Left kidney (tissue), 2 donors: Measurements from ENCODE around the gene ITGAE. TPM values are rescaled to one million over a fixed set of nuclear protein-coding genes. Genes with fewer than 3 reads are reported as not detected.
A peak's percentile ranks its signal among the peaks of the same experiment; 100 is the strongest.

Experiments used
- DNase-seq: peaks from one replicate; pipeline ENCODE4 v3.0.0-alpha.2; 2013
- polyA plus RNA-seq: library from polyadenylated mRNA; unstranded; fragments of 120-200 nt; gene quantifications from one replicate; pipeline ENCODE4 v1.2.1, GENCODE V29; 2013; ENCODE audit not compliant: insufficient read length

Gene ITGAE
- polyA plus RNA-seq, 1 donor = 42.7 TPM

DNA sequence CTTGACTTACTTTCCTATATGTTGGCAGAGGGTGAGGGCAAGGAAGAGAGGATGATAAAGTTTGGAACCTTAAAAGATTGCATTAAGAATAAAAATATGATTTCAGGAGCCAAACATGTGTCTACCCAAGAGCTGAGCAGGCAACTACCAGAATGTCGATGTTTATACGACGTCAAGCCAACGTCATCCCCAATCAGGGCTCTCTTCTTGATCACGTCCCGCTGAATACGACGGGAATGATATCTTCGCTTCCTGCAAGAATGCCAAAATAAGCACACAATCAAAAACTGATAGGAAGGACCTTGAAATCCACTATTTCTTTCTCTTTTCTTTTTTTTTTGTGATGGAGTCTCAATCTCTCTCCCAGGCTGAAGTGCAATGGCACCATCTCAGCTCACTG is 20.1 kb upstream of the ITGAE start:
- no peak for DNase-seq

DNA sequence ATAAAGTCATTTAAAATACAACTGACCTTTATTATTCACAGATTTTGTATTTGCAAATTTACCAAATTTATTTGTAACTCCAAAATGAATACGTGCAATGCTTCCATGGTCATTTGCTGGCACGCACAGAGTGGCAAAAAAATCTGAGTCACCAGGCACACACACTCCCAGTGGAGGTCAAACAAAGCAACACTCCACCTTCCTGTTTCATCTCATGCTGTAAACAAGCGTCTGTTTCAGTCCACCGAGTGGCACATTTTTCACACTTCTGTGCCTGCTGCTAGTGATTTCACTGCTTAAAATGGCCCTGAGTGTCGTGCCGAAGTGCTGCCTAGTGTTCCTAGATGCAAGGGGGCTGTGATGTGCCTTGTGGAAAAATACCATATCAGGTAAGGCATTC is 17.8 kb upstream of the ITGAE start:
- no peak for DNase-seq

DNA sequence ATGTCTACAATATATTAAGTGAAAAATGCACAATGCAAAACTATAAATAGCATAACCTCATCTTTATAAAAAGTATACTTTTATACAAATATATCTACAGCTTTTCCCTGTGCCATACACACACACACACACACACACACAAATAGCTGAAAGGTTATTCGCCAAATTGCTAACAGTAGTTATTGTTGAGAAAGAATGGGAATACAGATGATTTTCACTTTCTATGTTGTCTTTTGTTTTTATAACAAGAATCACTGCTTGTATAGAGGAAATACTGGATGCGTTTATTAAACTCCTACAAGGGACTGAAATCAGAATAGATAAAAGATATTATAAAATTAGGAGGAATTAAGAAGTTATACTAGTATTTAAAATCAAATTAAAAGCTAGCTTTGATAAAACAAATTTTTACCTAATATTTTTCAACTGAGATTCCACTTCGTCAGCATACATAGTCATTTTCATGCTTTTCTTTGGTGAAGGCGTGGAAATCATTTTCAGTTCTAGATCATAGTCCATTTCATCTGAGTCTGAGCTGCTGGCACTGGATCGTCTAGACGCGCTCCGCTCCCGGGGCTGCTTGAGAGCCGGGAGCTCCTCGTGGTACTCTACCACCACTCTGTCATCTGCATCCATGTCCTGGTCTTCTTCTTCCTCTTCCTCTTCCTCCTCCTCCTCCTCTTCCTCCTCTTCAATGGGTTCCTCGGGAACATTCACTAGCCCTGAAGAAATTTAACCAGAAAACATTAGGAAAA is 17.0 kb upstream of the ITGAE start:
- DNase-seq = no peak

DNA sequence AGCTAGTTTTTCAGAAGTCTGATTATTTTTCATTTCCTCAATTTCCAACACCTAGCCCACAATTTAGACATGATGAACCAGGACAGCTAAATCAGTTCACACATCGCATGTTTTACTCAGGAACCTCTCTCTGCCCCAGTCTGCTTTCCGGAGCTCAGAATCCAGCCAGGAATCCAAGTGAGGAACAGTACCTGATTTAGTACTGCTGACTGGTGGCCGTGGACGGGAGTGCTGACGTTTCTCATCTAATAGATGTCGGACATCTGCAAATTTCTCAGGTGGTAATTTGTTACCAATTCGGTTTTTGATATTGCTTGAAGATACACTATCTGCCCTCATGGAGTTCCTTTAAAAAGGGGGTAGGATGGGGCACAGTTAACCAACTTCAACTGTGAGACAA is 14.9 kb upstream of the ITGAE start:
- DNase-seq = no peak

DNA sequence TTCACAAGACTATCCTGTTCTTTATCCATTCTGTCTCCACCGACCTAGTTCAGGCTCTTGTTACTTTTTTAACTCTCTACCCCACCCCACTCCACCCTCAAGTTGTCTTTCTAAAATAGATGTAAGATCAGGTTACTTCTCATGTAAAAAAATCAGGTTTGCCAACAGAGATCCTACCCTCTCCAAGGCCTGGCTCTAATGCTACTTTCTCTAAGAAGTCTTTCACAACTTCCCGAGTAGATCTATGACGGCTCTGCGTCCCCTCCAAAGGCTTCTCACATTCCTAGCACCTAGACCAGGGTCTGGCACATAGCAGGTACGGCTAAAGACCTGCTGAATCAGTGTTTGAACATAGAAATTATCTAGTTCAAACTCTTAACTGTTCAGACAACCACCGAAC is 14.1 kb upstream of the ITGAE start:
- no peak for DNase-seq

DNA sequence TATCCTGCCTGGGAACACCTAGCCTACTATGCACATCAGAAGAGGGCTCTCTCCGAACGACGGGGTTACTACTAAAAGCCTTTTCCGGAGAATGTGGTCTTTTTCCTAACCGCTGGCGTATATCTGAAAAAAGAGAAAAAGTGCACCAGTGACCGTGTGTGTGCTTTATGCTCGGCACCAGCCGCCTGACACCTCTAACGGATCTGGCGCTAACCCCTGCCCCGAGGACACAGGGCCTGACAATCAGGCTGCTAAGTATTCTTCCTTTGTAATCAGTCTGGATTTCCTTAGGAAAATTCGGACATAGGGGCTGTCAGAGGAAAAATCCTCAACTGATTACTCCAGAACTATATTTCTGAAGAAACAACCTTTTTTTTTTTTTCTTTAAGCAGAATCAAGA is 13.4 kb upstream of the ITGAE start:
- DNase-seq = no peak

DNA sequence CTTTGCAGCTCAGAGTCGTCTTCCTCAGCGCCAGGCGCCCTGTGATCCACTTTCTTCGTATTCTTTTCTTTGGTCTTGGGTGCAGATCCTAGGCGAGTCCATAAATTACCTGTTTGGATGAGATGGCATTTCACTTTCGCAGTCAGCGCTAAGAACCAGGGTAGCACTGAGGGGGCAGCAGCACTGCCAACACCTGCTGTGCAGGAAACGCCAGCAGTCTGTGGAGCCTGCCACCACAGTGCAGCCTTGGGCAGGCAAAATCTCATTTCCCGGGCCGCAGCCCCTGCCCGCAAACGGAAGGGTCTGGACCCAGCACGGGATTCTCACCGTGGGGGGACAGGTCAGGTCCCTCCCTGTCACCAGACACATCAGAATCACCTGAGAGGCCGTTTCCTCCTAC is 12.2 kb upstream of the ITGAE start:
- no peak for DNase-seq

DNA sequence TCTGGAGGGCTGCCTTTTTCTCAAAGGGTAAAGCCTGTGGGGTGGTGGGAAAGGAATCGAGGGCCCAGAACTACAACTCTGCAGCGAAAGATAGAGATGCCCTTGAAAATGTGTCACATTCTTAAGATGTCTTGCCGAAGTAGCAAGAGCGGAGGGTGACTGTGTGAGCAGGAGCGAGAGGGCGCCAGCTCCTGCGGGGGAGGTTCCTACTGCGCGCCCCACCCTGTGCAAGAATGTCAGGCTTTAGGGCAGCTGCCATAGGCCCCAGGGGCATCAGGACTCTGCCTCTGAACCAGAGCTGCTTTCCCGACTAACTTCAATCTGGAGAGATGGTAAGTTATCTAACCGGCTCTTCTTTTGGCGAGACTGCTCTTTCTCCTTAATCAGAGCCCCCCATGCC is 11.8 kb upstream of the ITGAE start:
- no peak for DNase-seq

DNA sequence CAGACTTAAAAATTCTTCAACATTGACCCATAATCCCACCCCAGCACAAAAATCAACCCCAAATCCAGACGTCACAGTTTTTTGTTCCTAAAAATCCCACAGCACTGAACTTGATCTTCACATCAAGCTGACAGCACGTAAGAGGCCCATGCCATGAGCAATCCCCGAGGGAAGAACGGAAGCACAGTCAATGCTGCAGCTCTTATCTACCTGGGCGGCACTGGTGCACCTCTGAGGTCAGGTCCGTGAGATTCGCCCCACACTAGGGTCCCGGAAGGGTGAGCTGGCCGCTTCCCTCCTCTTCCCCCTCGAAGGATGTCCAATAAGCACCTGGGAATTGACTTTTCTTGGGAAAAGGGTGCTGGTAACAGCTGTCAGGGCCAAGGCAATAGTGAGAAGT is 11.3 kb upstream of the ITGAE start:
- no peak for DNase-seq

DNA sequence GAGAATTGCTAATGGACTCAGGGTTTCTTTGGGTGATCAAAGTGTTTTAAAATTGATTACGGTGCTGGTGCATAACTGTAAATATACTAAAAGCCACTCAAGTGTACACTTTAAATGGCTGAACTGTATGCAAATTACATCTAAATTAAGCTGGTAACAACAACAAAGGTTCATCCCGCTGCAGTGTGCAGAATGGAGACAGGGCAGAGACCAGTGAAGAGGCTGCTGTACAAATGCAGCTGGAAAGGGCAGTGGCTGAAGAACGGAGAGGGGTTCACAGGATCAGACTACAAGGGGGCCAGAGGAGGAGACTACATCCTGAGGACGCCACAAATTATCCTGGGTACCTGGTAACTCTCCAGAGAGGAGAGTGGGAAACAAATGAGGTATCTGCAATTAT is 9.0 kb upstream of the ITGAE start:
- no peak for DNase-seq

DNA sequence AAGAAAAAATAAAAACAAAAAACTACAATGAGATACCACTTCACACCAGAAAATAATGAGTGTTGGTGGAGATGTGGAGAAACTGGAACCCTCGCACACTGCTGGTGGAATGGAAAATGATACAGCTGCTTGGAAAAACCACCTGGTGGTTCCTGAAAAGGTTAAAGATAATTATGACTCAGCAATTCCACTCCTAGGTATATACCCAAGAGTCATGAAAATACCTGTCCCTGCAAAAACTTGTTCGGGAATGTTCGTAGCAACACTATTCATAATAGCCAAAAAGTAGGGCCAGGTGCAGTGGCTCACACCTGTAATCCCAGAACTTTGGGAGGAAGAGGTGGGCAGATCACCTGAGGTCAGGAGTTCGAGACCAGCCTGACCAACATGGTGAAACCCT is 8.1 kb upstream of the ITGAE start:
- no peak for DNase-seq

DNA sequence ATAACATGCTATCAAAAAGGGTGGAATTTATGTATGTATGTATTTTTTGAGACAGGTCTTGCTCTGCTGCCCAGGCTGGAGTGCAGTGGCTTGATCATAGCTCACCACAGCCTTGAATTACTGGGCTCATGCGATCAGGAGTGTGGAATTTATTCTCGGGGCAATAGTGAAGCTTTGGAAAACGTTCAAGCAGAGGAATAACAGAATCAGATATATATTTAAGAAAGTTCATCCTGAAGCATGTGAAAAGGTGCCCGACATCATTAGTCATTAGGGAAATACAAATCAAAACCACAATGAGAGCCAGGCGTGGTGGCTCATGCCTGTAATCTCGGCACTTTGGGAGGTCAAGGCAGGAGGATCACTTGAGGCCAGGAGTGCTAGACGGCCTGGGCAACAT is 7.7 kb upstream of the ITGAE start:
- no peak for DNase-seq

DNA sequence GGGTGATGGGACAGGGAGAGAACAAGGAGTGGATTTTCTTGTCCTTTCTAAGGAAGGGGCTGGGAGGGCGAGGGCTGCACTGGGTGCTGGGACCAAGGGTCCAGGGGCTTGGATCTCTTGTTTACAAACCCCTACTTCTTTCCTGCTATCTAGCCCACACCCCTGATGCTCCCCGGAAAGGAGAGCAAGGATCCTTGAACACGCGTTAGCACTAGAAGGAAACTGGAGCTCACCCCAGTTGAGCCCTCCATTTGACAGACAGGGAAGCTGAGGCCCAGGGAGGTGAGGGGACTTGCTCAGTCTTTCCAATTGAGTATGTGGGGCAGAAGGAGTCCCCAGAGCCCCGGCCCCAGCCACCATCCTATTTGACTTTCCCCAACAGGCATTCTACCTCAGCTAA is 4.6 kb upstream of the ITGAE start:
- no peak for DNase-seq

DNA sequence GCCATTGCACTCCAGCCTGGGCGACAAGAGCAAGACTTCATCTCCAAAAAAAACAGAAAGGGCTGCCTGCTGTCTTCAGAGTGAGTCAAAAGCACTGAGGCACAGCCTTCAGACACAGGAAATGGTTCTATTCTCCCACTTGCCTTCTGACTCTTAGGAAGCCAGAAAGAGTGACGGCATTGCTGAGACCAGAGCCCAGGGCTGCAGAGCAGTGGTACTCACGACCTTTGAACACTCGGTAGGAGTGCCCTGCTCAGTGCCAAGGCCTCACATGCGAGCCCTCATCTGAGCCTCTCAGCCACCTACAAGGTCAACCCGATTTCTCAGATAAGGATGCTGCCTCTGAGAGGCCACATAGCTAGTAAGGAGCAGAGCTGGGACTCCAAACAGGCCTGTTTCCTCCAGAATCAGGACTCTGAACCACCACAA is 3.5 kb upstream of the ITGAE start:
- no peak for DNase-seq

DNA sequence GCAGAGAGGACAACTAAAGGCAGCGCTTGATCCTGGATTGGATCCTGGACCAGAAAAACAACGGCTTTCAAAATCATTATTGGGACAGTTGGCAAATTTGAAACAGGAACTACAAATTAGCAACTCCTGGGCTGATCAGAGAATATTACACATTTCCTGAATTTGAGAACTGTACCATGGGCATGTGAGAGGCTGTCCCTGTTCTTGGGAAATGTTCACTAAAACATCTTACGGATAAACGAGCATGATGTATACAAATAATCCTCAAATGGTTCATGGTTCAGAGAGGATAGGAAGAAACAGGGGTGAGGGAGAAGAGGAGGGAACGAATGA is 2.3 kb upstream of the ITGAE start:
- DNase-seq = no peak

DNA sequence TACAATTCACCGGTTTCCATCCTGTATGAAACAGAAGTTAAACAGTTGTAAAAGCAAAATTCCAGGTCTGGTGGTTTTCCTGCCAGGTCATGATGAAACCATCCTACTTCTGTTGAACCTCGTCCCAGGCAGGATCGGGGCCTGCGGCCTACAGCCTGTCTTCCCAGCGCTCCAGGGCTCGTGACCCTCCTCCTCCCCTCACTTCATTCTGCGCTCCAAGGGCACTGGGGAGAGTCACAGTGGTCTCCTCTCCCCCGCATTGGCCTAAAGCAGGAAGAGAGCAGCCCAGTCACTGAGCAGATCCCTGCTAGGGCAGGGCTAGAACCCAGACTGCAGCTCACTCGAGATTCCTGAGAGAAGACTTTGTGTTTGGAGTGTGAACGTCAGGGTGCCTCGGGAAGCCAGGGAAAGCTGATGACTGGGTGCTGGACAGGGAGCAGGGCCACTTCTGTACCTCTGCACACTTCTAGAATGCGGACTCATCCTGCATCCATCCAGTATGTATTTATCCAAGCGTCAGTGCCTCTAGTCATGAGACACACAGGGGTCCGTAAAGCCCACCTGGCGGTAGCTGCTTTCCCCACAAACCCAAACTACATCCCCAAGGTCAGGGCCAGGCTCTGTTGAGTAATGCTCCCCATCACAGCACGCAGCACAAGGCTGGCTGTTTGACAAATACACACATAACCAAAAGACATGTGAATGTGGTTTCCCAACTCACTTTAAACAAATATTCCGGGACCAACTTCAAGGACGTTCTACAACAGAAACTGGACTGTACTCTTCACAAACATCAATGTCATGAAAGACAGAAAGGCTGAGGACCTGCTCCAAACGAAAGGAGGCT is 1.7 kb upstream of the ITGAE start:
- peak; percentile 33 for DNase-seq

DNA sequence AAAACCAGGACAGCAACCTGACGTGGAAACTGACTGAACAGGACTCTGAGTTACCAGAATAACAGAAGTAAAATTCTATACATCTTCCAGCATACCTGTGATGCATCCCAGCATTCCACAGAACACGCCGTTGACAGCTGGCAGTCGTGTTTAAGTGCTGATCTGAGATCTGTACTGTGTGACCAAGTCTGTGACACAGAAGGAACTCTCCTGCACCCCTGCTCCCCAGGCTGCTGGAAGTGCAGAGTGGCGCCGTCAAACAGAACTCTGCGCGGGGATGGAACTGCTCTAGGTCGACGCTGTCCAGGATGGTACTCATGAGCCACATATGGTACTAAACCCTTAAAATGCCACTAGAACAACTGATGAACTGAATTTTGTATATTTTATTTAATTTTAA is 804 bp upstream of the ITGAE start:
- DNase-seq = no peak

DNA sequence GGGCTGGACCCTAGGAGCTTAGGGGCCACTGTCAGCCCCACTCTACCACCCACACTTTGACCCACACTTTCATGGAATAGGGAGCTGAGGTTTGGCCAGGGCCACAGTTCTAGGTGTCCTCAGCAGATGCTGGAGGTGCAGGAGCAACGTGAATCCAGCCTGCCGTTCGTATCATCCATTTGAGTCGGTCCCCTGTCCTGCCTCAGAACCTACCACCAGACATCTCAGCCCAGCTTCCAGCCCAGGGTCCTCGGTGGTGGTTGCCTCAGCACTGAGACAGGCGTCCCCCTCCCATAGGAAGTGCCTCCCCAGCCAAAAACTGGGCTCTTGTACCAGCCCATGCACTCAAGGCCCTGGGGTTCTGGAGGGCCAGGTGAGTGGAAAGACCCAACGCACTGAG is 359 bp upstream of the ITGAE start:
- no peak for DNase-seq

DNA sequence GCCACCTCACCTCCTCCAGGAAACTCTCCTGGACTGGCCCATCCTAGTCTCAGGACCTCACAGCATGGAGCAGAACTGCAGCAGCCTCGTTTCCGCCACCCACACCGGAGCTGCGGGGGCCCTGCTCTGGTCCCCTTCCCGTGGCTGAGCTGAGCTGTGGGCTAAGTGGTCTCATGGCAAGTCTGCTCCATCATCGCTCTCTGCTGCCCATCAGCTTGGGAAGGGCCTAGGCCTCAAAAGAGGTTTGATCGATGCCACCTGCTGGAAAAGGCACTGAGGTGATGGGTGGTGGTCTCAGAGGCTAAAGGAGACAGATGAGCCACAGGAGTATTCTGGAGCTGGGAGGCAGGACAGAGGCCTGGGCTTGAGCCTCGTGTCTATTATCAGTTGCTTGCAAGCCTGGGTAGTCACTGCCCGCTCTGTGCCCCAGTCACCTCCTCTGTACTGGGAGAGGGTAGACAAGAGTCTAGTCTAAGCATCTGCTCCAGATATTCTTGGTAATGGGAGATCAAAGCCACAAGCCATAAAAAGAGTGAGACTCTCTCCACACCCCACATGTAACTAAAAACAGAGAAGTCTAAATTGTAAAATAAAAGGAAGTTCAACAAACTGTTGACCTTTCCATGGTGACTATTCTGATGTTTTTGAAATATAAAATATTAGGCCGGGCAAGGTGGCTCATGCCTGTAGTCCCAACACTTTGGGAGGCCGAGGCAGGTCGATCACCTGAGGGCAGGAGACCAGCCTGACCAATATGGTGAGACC is 1.6 kb downstream of the ITGAE start:
- no peak for DNase-seq

DNA sequence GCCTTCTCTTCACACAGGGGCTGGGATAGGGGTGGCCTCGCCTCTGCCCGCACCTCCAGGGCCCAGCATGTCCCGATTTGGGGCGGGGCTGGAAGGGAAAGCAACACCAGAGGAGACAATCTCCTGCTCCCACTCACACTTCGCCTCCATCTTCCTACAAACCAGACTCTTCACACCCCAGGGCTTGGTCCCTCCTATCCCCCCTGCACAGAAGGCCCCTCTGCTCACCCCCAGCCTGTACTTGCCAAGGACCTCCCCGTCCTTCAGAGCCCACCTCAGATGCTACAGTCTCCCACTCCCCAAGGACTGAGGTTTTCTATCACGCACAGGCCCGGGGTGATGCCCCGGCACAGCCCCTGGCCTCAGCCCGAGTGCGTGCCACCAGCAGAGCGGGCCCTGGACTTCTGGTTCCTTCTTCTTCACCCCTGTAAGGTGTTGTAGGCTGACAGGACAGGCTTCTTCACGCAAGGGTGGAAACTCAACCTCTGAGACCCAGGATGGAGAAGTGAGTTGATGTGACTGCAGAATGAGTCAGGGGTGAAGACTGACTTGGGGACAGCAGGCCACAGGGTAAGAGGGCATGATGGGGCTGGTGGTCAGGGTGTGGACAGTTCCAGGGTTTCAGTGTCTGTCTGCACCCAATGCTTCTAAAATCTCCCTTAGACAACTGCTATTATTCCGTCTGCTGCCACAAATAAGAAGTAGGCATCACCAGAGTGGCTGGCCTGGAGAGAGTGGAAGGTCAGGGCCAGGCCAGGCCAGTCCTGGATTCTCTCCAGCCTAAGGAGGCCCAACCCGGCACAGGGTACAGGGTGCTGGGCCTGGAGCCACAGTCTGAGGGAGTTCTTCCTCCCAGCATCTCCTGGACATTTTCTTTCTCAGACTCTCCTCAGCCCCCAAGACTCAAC is 2.5 kb downstream of the ITGAE start:
- no peak for DNase-seq

DNA sequence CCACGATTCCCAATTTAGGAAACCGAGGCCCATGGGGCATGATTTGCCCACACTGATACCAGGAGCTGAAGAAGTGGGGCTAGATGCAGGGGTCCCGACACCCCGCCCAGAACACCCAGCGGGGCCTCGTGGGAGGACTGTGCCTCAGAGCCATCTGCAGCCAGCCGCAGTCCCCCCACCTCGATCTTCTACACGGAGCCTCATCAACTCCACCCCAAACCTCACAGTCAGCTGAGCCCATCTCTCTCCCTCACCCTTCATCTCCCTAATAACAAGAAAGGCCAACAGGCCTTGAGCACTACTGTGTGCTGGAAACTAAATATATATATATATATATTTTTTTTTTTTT is 4.2 kb downstream of the ITGAE start:
- DNase-seq = no peak
